Measurements from ENCODE around the gene PDE6G. TPM values are rescaled to one million over a fixed set of nuclear protein-coding genes. Genes with fewer than 3 reads are reported as not detected.

PDE6G gene
- not detected for total RNA-seq

GRCh38 chr17:81656118-81656743 is at the start of gene PDE6G:
Gene PDE6G (minus strand): TSS chr17:81656542. CDS start chr17:81653305, 3,237 bp downstream.

GRCh38 chr17:81702934-81703746 is 46.8 kb upstream of the PDE6G start, which contains the start of gene MRPL12:
Gene MRPL12 (plus strand): TSS chr17:81703367. CDS start chr17:81703502, 135 bp downstream.

GRCh38 chr17:81683584-81684441 is 27.5 kb upstream of the PDE6G start, which contains the start of the genes ARL16 and HGS:
Gene ARL16 (minus strand): TSS chr17:81683797. CDS start chr17:81683753, 44 bp downstream.
Gene HGS (plus strand): TSS chr17:81684011. CDS start chr17:81684067, 56 bp downstream.

GRCh38 chr17:81666342-81667191 is 10.2 kb upstream of the PDE6G start, which contains the start of the genes CCDC137 and OXLD1:
Gene CCDC137 (plus strand): TSS chr17:81666737. CDS start chr17:81666767, 30 bp downstream.
Gene OXLD1 (minus strand): TSS chr17:81666605. CDS start chr17:81666577, 28 bp downstream.

GRCh38 chr17:81636505-81637288 is 19.6 kb downstream of the PDE6G start, which contains the start of the genes NPLOC4 and TSPAN10:
Gene NPLOC4 (minus strand): TSS chr17:81637112. CDS start chr17:81636930, 182 bp downstream.
Gene TSPAN10 (plus strand): TSS chr17:81637196. CDS start chr17:81642413, 5,217 bp downstream.

Small RNAs within 50 kb of the gene (small RNA-seq; reads per million reads assigned to genes)
- gene MIR6786 = not detected

Other genes with a start within 250 kb of the PDE6G start
- gene ACTG1, start 143.7 kb downstream of the PDE6G start, total RNA-seq = 6,622 TPM
- 1.4 TPM for gene FSCN2, start 128.2 kb downstream of the PDE6G start, total RNA-seq
- 36.9 TPM for gene FAAP100, start 104.2 kb downstream of the PDE6G start, total RNA-seq
- 48.0 TPM for gene NPLOC4, start 19.4 kb downstream of the PDE6G start, total RNA-seq
- 0.23 TPM for gene TSPAN10, start 19.3 kb downstream of the PDE6G start, total RNA-seq
- 9.9 TPM for gene OXLD1, start 10.1 kb upstream of the PDE6G start, total RNA-seq
- gene CCDC137, start 10.2 kb upstream of the PDE6G start, total RNA-seq = 7.6 TPM
- 43.1 TPM for gene ARL16, start 27.3 kb upstream of the PDE6G start, total RNA-seq
- gene HGS, start 27.5 kb upstream of the PDE6G start, total RNA-seq = 47.1 TPM
- 8.5 TPM for gene MRPL12, start 46.8 kb upstream of the PDE6G start, total RNA-seq
- 13.6 TPM for gene SLC25A10, start 55.7 kb upstream of the PDE6G start, total RNA-seq
- not detected for gene GCGR, start 147.6 kb upstream of the PDE6G start, total RNA-seq
- 88.1 TPM for gene MCRIP1, start 176.7 kb upstream of the PDE6G start, total RNA-seq
- not detected for gene PPP1R27, start 178.5 kb upstream of the PDE6G start, total RNA-seq
- gene P4HB, start 204.0 kb upstream of the PDE6G start, total RNA-seq = 90.9 TPM
- gene ARHGDIA, start 214.8 kb upstream of the PDE6G start, total RNA-seq = 33.2 TPM
- gene ALYREF, start 235.0 kb upstream of the PDE6G start, total RNA-seq = 80.3 TPM
- gene ANAPC11, start 235.2 kb upstream of the PDE6G start, total RNA-seq = 69.2 TPM
- 4.2 TPM for gene NPB, start 245.7 kb upstream of the PDE6G start, total RNA-seq

Measured in diencephalon (tissue), 1 donor.